GM21367 (cell line): Measurements from ENCODE around the gene TYRO3.

Experiments used
- ATAC-seq: cut with Tn5 transposase; IDR thresholded peaks from one replicate; pipeline ENCODE4 v1.9.1; 2021; ENCODE audit not compliant: unreplicated experiment

TYRO3 gene

DNA sequence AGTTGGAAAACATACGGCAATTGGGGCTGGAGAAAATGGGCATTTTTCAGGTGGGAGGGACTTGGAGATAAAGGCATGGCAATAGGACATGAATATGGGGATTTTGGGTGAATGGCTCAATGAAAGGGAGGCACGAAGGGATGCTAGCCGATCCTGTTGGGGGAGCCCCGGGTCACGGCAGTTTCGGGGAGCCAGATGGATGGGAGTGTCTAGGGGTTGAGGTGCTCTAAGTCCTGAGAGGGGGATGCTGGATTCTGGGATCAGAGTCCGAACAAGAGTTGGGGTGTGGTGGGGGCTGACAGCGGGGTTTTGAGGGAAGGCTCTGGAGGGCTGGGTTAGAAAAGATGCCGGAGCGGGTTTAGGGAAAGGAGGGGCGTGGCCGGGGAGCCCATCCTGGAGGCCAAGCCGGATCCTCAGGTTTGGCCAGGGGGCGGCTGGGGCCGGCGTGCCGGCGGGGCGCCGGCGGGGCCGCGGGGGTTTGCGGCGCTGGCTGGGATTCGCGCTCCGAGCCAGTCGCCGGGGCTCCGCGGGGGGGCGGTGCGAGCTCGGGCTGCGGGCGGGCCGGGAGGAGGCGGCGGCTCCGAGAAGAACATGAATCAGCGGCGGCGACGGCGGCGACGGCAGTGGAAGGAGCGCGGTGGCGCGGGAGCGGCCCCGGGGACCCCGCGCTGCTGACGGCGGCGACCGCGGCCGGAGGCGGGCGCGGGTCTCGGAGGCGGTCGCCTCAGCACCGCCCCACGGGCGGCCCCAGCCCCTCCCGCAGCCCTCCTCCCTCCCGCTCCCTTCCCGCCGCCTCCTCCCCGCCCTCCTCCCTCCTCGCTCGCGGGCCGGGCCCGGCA is at the start of gene TYRO3:
Gene TYRO3 (plus strand): TSS at position 813 of the 839 bp plus-strand sequence. CDS start 46 bp downstream, outside the sequence.
- ATAC-seq: no peak

DNA sequence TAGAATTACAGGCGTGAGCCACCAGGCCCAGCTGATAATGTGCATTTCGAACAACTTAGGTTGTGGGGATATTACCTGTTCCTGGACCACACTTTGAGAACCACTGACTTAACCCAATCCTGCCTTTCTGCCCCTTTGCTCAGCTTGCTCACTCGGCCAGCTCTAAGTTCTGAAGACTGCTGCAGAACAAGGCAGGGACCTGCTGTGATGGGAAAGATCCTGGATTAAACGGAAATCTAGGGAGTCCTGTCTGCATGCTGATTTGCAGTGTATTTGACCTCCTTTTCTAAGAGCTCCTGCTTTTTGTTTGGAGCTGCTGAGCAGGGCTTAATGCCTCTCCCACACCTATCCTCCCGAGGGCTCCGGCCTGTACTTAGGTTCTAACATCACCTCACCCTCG is 48.3 kb upstream of the TYRO3 start:
- no peak for ATAC-seq

DNA sequence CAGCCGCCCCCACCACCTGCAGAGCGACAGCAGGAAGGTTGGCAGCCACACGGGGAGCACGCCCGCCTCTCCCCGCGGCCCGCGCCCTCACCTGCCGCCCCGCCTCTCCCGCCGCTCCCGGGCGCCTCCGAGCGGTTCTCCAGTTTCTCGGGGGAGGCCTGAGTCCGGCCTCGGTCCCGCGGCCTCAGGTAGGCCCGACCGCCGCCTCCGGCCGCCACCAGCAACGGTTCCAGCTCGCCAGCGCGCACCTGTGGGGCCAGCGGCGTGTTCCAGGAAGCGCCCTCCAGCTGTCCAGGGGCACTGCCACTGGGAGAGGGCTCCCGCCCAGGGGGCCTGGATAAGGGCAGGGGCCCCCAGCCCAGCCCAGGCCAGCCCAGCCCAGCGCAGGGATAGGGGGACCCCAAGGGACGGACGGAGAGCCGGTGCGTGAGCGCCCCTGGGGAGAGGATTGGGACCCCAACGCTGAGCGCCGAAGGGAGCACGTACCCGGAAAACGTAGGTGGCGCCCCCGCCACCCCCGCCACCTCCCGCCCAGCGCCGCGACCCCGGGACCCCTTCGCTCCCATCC is 47.6 kb upstream of the TYRO3 start:
- no peak for ATAC-seq

DNA sequence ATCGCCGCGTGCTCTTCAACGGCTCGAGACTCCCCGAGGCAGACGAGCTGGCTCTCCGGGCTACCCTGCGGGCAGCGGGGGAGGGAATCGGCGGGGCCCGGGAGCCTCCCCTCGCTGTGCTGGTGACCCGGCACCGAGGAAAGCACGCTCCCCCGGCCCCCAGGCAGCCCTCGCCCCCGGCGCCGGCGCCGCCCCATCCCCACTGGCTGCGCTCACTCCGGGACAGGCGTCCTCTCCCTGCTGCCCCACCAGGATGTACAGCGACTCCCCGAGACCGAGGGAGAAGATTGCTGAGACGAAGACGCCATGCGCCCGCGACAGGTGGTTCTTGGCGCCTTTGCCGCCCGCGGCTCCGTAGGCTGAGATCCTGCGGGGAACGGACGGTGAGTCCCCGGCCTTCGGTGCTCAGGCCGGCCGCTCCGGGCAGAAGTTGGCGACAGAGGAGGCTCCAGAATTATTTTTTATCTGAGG is 47.1 kb upstream of the TYRO3 start:
- no peak for ATAC-seq

DNA sequence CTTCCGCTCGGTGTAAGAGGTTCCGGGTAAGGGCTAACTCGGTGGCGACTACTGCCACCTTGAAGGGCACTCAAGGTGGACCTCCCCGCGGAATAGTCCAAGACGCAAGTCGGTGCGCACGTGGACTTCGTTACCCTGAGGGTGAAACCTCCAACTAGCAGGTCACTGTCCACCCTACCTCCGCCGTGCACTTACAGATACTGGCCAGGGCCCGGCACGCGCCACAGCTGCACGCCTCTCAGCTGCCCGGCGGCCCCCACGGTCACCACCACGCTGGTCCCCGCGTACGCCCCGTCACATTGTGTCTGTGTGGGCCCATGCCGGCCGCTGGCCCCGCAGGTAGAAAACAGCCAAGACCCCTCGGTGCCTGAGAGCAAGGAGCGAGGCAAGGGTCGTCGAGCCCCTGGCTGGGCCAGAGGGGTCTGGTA is 46.5 kb upstream of the TYRO3 start:
- no peak for ATAC-seq

DNA sequence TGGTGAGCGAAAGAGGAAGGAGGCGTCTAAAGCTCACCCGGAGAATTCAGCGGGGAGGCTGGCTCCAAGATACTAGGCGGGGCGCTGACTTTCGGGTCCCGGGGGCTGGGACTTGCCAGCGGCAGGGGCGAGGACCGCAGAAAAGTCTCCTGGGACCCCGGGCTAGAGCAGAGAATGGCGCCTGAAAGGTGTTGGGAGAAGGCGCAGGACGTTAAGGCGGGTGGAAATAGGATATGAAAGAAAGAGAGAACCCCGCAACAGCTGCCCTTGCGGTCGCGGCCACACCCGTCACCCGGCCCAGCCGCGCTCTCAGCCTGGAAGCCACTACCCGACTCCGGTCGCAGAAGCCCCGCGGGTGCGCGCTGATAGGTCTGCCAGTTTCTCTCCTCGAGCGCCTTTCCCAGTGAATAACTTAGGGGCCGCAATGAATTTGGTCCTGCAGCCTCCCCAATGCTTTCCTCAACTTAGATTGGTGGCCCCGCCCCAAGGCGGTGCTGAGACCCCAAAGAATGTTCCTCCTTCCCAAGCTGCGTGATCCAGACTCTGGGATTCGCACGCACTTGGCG is 46.0 kb upstream of the TYRO3 start:
- ATAC-seq: no peak

DNA sequence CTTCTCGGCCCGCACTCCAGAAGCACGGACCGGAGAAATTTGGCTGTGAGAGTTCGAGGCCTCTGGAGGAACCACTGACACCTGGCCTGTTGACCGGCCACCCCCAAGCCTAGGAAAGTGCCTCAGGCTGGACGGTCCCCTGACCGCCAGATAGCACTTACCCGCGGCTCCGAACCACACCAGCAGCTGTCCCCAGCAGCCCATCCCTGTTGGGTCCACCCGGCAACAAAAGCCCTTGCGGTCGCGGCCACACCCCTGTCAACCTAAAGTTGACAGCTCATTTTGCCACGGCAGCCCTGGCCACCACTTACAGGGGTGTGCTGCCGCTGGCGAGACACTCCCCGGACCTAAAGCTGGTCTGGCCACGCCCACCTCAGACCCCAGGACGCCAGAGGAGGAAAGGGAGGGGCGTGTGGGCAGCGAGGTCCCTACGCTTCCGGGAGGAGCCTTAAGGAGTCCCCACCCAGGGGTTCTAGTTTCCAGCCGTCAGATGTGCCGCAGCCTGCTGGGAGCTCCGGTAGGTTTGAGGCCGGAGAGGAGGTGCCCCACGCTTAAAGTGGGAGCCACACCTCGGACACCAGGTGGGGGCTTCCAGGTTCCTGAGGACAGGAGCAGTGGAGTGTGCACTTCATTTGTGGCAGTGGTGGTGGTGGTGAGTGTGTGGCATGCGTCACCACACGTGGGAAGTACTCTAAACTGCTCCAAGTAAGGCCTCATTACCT is 45.3 kb upstream of the TYRO3 start, which contains the start of gene LTK:
Gene LTK (minus strand): TSS at position 322 of the 722 bp plus-strand sequence. CDS start 118 bp downstream, at position 204.
- no peak for ATAC-seq

DNA sequence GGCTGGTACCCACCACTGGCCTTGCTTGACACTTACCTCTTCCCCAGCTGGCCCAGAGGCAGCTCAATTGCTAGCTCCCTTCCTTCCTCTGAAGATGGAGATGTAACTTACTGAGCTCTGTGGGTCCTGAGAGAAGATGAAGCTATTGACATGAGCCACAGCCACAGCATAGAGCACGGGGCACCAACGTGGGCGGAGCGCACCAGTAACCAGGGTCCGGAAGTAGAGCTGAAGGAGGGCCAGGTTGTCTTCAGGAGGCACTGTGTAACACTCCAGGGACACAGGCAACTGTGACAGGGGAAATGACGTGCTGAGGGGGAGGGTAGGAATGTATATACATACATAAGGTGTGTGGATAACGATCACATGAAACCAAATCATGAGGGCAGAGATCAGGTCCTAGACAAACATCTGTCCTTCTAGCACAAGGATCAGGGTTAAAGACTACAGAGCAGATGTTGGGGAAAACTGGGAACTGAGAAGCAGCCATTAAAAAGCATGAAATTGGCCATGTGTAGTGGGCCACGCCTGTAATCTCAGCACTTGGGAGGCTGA is 41.0 kb upstream of the TYRO3 start:
- no peak for ATAC-seq

DNA sequence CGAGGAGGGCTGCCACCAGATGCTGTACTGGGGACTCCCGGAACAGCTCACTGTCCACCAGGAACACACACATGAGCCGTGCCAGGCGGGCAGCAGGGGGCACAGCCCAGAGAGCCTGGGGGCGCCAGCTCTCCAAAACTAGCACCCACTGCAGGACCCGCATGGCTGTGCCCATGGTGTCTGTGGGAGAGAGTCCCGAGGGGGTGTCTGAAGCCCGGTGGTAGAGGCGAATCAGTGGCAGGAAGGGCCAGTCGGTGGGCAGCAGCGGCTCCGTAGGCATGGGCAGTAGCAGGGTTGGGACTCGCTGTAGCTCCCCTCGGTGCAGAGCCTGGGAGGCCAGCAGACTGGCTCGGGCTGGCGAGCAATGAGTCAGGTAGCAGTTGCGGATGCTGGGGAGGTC is 38.4 kb upstream of the TYRO3 start:
- ATAC-seq: no peak

DNA sequence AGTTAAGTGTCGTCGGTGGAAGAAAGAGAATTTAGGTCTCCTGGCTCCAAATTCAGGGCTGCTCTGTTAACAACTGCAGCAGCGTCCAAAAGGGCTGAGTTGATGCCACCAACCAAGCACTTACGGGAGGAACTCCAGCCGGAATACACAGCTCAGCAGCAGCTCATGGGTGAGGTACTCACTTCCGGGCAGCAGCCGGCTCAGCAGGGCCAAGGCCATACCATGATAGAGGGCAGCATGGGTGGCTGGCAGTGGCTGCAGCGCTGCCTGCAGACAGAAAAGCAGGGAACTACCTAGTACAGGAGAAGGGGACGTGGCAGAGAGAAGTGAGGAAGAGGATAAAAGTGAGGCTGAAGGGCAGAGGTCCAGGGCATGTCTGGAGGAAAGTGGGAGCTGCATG is 37.4 kb upstream of the TYRO3 start:
- ATAC-seq: no peak

DNA sequence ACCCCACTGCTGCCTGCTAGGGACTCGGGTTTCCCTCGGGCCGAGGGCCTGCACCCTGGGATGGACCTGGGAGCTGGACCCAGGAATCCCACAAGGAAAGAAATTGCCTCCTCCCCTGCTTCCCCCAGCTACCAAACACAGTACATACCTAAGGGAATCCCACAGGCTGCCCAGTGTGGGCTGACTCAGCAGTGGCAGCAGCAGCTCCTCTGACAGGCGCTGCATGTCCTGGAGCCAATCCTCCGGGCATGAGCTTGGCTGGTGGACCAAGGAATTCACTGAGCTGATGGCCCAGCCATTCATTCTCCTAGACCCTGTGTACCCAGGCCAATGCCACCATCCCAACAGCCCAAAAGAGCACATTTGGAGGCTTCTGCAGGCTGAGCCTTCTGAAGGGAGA is 35.9 kb upstream of the TYRO3 start:
- no peak for ATAC-seq

DNA sequence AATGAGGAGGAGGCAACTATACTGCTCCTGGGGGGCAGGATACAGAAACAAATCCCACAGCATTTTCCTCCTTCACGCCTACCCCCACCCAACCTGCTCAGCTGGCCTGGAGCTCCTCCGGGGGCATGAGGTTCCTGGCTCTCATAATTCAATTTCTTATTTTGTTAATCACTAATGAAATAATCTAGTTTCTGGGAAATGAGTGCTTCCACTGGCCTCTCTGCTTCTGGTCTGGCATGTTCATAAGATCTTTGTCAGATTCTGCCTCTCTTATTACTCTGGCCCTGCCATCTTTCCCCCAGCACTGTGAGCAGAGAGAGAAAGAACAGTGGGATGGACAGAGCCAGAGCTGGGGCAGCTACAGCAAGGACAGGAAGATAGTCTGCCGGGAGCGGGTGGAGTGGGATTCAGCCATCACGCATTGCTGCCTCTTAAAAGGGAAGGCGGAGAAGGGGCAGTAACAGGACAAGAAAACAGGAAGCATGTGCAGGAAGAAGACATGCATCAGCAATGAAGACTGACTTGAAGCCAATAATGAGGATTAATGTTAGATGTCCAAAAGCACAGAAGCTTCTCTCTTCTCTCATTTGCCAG is 28.6 kb upstream of the TYRO3 start:
- ATAC-seq: no peak

DNA sequence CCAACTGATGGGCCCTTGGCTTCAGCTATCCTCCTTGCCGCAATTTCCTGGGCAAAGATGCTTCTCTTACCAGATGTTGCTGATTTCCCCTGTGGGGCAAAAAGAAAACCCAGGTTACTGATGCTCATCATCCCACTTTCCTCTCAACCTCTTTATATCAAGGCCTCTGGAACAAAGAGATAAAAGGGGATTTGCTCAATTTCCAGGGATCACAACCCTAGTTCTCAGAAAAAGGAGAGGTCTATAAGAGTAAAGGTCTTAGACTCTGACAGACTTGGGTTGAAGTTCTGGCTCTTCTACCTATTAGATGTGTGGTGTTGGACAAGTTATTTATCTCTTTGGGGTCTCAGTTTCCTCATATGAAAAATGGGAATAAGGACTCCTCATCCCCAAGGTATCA is 23.5 kb upstream of the TYRO3 start:
- no peak for ATAC-seq

DNA sequence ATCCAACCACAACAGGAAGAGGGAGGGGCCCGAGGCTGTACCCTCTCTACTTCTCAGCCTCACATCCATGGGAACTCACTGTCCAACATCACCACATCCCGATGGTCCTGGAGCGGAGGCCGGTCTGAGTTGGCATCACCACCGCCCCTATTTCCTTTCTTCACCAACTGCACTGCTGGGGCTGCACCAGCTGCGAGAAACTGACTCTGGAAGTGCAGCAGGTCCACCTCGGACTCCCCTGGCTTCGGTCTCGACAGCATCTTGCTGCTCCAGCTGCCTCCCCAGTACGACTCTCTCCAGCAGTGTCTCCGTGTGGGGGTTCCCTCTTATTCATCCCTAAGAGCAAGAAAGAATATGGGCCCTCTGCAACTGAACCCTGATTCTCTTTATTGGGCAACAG is 22.1 kb upstream of the TYRO3 start:
- no peak for ATAC-seq

DNA sequence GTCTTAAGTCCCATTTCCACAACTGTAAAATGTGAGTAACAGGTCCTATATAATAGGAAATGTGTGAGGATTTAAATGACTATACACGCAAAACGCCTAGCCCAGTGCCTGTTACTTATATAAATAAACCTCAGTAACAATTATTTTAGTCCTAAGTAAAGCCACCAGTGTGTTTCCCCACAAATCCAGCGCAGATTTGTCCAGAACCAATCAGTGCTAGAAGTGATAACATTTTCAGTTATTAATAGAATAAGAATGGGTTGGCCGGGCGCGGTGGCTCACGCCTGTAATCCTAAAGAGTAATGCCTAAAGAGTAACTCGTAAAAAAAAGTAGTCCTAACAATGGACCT is 15.5 kb upstream of the TYRO3 start:
- no peak for ATAC-seq

DNA sequence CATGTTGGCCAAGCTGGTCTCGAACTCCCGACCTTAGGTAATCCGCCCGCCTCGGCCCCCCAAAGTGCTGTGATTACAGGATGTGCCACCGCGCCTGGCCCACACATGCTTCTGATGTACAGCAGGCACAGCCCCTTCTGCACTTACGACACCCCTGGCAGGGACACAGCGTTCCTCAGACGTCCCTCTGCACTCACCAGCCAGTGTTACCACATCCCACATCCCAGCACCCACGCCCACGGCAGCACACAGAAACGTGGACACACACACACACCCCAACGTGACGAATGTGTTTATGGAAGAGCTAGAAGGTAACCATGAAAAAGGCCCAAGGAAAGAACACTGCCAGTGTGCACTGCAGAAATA is 14.4 kb upstream of the TYRO3 start:
- ATAC-seq: no peak

DNA sequence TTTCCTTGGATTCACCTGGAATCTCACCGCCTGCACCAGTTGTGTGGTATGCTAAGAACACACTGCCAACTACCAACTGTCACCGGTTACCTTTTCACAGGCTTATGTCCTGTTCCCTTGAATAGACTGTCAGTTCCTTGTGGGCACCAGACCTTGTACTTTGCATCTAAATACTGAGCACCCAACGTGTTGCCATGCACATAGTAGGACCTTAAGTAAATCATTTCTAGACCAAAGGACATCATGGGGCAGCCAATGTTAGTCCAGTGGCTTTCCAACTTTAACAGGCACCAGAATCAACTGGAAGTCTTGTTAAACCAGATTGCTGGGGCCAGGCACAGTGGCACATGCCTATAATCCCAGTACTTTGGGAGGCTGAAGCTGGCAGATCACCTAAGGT is 13.8 kb upstream of the TYRO3 start:
- ATAC-seq: no peak

DNA sequence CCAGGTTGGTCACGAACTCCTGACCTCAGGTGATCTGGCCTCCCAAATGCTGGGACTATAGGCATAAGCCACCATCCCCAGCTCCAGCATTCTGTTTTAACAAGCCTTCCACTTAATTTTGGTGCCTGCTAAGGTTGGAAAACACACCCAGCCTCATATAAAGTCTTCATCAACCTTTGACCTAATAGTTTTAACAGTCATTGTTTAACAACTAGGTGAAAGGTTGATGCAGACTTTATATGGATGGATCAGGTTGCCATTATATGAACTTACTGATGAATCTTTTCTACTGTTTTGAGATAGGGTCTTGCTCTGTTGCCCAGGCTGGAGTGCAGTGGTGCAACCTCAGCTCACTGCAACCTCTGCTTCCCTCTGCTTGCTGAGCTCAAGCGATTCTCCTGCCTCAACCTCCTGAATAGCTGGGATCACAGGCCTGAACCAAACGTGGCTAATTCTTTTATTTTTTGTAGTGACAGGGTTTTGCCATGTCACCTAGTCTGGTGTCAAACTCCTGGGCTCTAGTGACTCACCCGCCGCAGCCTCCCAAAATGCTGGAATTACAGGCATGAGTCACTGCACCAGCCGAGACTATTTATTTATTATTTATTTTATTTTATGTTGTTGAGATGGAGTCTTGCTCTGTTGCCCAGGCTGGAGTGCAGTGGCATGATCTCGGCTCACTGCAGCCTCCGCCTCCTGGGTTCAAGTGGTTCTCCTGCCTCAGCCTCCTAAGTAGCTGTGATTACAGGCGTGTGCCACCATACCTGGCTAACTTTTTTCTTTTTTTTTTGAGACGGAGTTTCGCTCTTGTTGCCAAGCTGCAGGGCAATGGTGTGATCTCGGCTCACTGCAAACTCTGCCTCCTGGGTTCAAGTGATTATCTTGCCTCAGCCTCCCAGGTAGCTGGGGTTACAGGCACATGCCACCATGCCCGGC is 11.9 kb upstream of the TYRO3 start:
- no peak for ATAC-seq

DNA sequence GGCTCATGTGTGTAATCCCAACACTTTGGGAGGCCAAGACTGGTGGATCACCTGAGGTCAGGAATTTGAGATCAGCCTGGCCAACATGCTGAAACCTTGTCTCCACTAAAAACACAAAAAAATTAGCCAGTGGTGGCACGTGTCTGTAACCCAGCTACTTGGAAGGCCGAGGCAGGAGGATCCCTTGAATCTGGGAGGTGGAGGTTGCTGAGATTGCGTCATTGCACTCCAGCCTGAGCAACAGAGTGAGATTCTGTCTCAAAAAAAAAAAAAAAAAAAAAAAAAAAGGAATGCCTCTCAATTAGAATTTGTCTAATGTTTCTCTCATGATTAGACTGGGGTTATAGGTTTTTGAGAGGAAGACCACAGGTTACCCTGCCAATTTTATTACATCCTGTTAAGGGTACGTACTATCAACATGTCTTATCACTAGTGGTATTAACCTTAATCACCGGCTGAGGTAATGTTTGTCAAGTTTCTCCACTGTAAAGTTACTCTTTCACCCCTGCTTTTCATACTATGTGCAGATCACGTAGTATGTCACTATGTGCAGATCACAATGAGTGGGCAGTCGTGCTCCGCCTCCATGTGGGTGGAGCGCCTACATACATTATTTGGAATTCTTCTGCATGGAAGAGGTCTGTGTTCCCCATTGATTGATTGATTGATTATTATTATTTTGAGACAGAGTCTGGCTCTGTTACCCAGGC is 8.8 kb upstream of the TYRO3 start:
- ATAC-seq: no peak
